ENCODE results near the gene ZNF219. TPM values are rescaled to one million over a fixed set of nuclear protein-coding genes. Genes with fewer than 3 reads are reported as not detected.

Gene ZNF219
- total RNA-seq, 1 donor from 2014 or later = 103 TPM

GRCh38 chr14:21081521-21082142, 16.8 kb downstream of the ZNF219 start:
- H3K27me3 Mint-ChIP-seq (ENCODE audit: unreplicated experiment) = peaks cover 11% of the 10 kb centered on the region
- H3K4me1 Mint-ChIP-seq (ENCODE audit: low read depth, unreplicated experiment) = peaks cover 2% of the 10 kb centered on the region
- peaks cover 21% of the 10 kb centered on the region for H3K9me3 Mint-ChIP-seq (ENCODE audit: unreplicated experiment)
- DNase-seq = no peak
- peaks cover 5% of the 10 kb centered on the region for H3K36me3 Mint-ChIP-seq (ENCODE audit: unreplicated experiment)
- H3K27ac Mint-ChIP-seq (ENCODE audit: unreplicated experiment) = no peak overlapping the region
- no peak for TF ChIP-seq CTCF (IDR thresholded peaks at IDR 0.05; ENCODE audit: partially characterized antibody, unreplicated experiment)
- no peak overlapping the region for H3K4me3 Mint-ChIP-seq (ENCODE audit: unreplicated experiment)

GRCh38 chr14:21078726-21079125, 19.7 kb downstream of the ZNF219 start:
- Mint-ChIP-seq H3K27me3 (ENCODE audit: unreplicated experiment) (peaks cover 7% of the 10 kb centered on the region), H3K4me3 (ENCODE audit: unreplicated experiment) (no peak overlapping the region), H3K4me1 (ENCODE audit: low read depth, unreplicated experiment) (no peaks in the 10 kb centered on the region), H3K9me3 (ENCODE audit: unreplicated experiment) (peaks cover 11% of the 10 kb centered on the region), H3K27ac (ENCODE audit: unreplicated experiment) (no peak overlapping the region), H3K36me3 (ENCODE audit: unreplicated experiment) (peaks cover 12% of the 10 kb centered on the region)
- TF ChIP-seq CTCF (IDR thresholded peaks at IDR 0.05; ENCODE audit: partially characterized antibody, unreplicated experiment) = no peak
- no peak for DNase-seq

- no peak for TF ChIP-seq CTCF (IDR thresholded peaks at IDR 0.05; ENCODE audit: partially characterized antibody, unreplicated experiment)
- peaks cover 14% of the 10 kb centered on the region for H3K9me3 Mint-ChIP-seq (ENCODE audit: unreplicated experiment)
- peaks cover 1% of the 10 kb centered on the region for H3K4me1 Mint-ChIP-seq (ENCODE audit: low read depth, unreplicated experiment)
- no peak overlapping the region for H3K27ac Mint-ChIP-seq (ENCODE audit: unreplicated experiment)
- no peak for DNase-seq
- H3K4me3 Mint-ChIP-seq (ENCODE audit: unreplicated experiment) = no peak overlapping the region
- peaks cover 11% of the 10 kb centered on the region for H3K27me3 Mint-ChIP-seq (ENCODE audit: unreplicated experiment)
- peaks cover 16% of the 10 kb centered on the region for H3K36me3 Mint-ChIP-seq (ENCODE audit: unreplicated experiment)
These were observed 20.2 kb downstream of the ZNF219 start for GRCh38 chr14:21078287-21078686.

- TF ChIP-seq CTCF (IDR thresholded peaks at IDR 0.05; ENCODE audit: partially characterized antibody, unreplicated experiment) = no peak
- peaks cover 13% of the 10 kb centered on the region for H3K27me3 Mint-ChIP-seq (ENCODE audit: unreplicated experiment)
- peaks cover 15% of the 10 kb centered on the region for H3K9me3 Mint-ChIP-seq (ENCODE audit: unreplicated experiment)
- H3K4me3 Mint-ChIP-seq (ENCODE audit: unreplicated experiment) = no peak overlapping the region
- no peak overlapping the region for H3K27ac Mint-ChIP-seq (ENCODE audit: unreplicated experiment)
- H3K36me3 Mint-ChIP-seq (ENCODE audit: unreplicated experiment) = peaks cover 18% of the 10 kb centered on the region
- peaks cover 3% of the 10 kb centered on the region for H3K4me1 Mint-ChIP-seq (ENCODE audit: low read depth, unreplicated experiment)
- DNase-seq = no peak
These were observed 20.8 kb downstream of the ZNF219 start for GRCh38 chr14:21077672-21078071.

GRCh38 chr14:21075719-21076437, 22.6 kb downstream of the ZNF219 start:
- DNase-seq = no peak
- Mint-ChIP-seq H3K4me1 (ENCODE audit: low read depth, unreplicated experiment) (peaks cover 12% of the 10 kb centered on the region), H3K27me3 (ENCODE audit: unreplicated experiment) (peaks cover 21% of the 10 kb centered on the region), H3K27ac (ENCODE audit: unreplicated experiment) (no peak overlapping the region), H3K9me3 (ENCODE audit: unreplicated experiment) (peaks cover 14% of the 10 kb centered on the region), H3K4me3 (ENCODE audit: unreplicated experiment) (no peak overlapping the region), H3K36me3 (ENCODE audit: unreplicated experiment) (peaks cover 18% of the 10 kb centered on the region)
- no peak for TF ChIP-seq CTCF (IDR thresholded peaks at IDR 0.05; ENCODE audit: partially characterized antibody, unreplicated experiment)

All from glutamatergic neuron (in vitro differentiated cells).